H1 (cell line): ENCODE measurements around the gene MRPS6. TPM values are rescaled to one million over a fixed set of nuclear protein-coding genes. Genes with fewer than 3 reads are reported as not detected.

ENCODE experiments used
- CTCF ChIA-PET: fragments of 300-600 bp; sonication (Branson Sonifier 250); formaldehyde crosslinking; loops from one replicate; lab custom pipeline; 2021; ENCODE audit not compliant: partially characterized antibody; lab: Charles Lee
- POLR2A ChIA-PET: fragments of 300-600 bp; sonication (Branson Sonifier 250); formaldehyde crosslinking; loops from one replicate; lab custom pipeline; 2021; ENCODE audit warnings: inconsistent platforms; ENCODE audit not compliant: partially characterized antibody; lab: Charles Lee
- DNase-seq, 2 experiments: peaks; one replicate each; pipeline versions ENCODE4 v3.0.0 to v3.0.0-alpha.2; 2010 to 2022; ENCODE audit warnings: low spot score in 2 of 2, low read depth in 1 of 2, mixed read lengths in 1 of 2
- FAIRE-seq: peaks from 2 replicates; lab custom pipeline; 2011; peaks lifted over from hg19 to GRCh38; lab: Jason Lieb, UNC
- H2AFZ ChIP-seq: 2 replicates; pipeline ENCODE4 v1.8.1; 2012; ENCODE audit warnings: low read length, inconsistent platforms
- H2AK5ac ChIP-seq: 2 replicates; pipeline ENCODE4 v1.6.1; 2013; ENCODE audit warnings: low read depth, low read length
- H2BK120ac ChIP-seq: replicated peaks from 2 replicates; pipeline ENCODE3; 2013; ENCODE audit warnings: low read depth, low read length, inconsistent platforms
- H2BK12ac ChIP-seq: 2 replicates; pipeline ENCODE4 v1.6.1; 2013; ENCODE audit warnings: low read depth, low read length
- H2BK15ac ChIP-seq: 2 replicates; pipeline ENCODE4 v1.6.1; 2013; ENCODE audit warnings: low read length
- H2BK20ac ChIP-seq: 2 replicates; pipeline ENCODE4 v1.6.1; 2013; ENCODE audit warnings: low read length
- H2BK5ac ChIP-seq: 2 replicates; pipeline ENCODE4 v1.6.1; 2013; ENCODE audit warnings: low read depth, low read length
- H3K14ac ChIP-seq: 2 replicates; pipeline ENCODE4 v1.6.1; 2013; ENCODE audit warnings: inconsistent platforms; ENCODE audit not compliant: insufficient read length
- H3K18ac ChIP-seq: 2 replicates; pipeline ENCODE4 v1.6.1; 2013; ENCODE audit warnings: low read length; ENCODE audit errors: extremely low read depth
- H3K23ac ChIP-seq: 2 replicates; pipeline ENCODE4 v1.6.1; 2013; ENCODE audit warnings: inconsistent platforms; ENCODE audit not compliant: insufficient read length
- H3K23me2 ChIP-seq: 2 replicates; pipeline ENCODE4 v1.6.1; 2013; ENCODE audit warnings: low read depth, low read length
- H3K27ac ChIP-seq: 2 replicates; pipeline ENCODE4 v1.6.1; 2011; ENCODE audit warnings: low read depth, low read length, inconsistent platforms
- H3K27me3 ChIP-seq, 4 experiments: replicated peaks in 1 of 4; 1 replicate in 1 of 4; 2 replicates in 3 of 4; pipeline versions ENCODE4 v1.6.1 to v1.8.1; 2011 to 2013; ENCODE audit warnings: low read length in 3 of 4, mild to moderate bottlenecking in 3 of 4, inconsistent platforms in 2 of 4, mixed read lengths in 2 of 4, moderate library complexity in 1 of 4; ENCODE audit not compliant: control insufficient read depth in 3 of 4, insufficient read depth in 3 of 4; ENCODE audit errors: extremely low read depth in 1 of 4
- H3K36me3 ChIP-seq, 4 experiments: 2 replicates each; pipeline versions ENCODE4 v1.6.1 to v1.8.1; 2011 to 2013; ENCODE audit warnings: mild to moderate bottlenecking in 4 of 4, low read length in 3 of 4, moderate library complexity in 2 of 4, control low read depth in 1 of 4, inconsistent platforms in 1 of 4; ENCODE audit not compliant: insufficient read depth in 4 of 4, control insufficient read depth in 2 of 4
- H3K4ac ChIP-seq: replicated peaks from 2 replicates; pipeline ENCODE3; 2013; ENCODE audit warnings: low read length, low read depth, mixed read lengths, inconsistent platforms; ENCODE audit not compliant: insufficient read length
- H3K4me1 ChIP-seq, 4 experiments: replicated peaks in 1 of 4; 1 replicate in 1 of 4; 2 replicates in 3 of 4; pipeline versions ENCODE4 v1.6.1 to v1.8.1; 2011 to 2013; ENCODE audit warnings: low read length in 3 of 4, inconsistent platforms in 2 of 4, mixed read lengths in 1 of 4; ENCODE audit not compliant: insufficient read depth in 4 of 4, control insufficient read depth in 3 of 4
- H3K4me2 ChIP-seq, 2 experiments: 2 replicates each; pipeline versions ENCODE4 v1.6.1 to v1.8.1; 2011 to 2013; ENCODE audit warnings: low read depth in 2 of 2, low read length in 2 of 2, control low read depth in 1 of 2, inconsistent platforms in 1 of 2, mild to moderate bottlenecking in 1 of 2; ENCODE audit not compliant: insufficient read depth in 1 of 2
- H3K4me3 ChIP-seq, 4 experiments: fragments of 200-600, 300-600 bp in 1 of 4; sonication (generic), shearing (Covaris generic), sonication (Bioruptor Twin) in 1 of 4; 2 replicates each; pipeline versions ENCODE4 v1.5.1 to v1.8.1; 2011 to 2016; ENCODE audit warnings: low read length in 4 of 4, low read depth in 3 of 4, control low read depth in 2 of 4, inconsistent platforms in 2 of 4, mild to moderate bottlenecking in 2 of 4, mixed read lengths in 1 of 4, moderate library complexity in 1 of 4; ENCODE audit not compliant: insufficient read depth in 2 of 4; ENCODE audit errors: extremely low read depth in 1 of 4
- H3K56ac ChIP-seq: replicated peaks from 2 replicates; pipeline ENCODE3; 2013; ENCODE audit warnings: low read depth, mild to moderate bottlenecking, mixed read lengths, low read length, inconsistent platforms; ENCODE audit not compliant: insufficient read length
- H3K79me1 ChIP-seq: 2 replicates; pipeline ENCODE4 v1.6.1; 2013; ENCODE audit warnings: low read depth, low read length, control low read depth
- H3K79me2 ChIP-seq, 2 experiments: 2 replicates each; pipeline versions ENCODE4 v1.6.1 to v1.8.1; 2012 to 2013; ENCODE audit warnings: low read length in 2 of 2, mild to moderate bottlenecking in 2 of 2, inconsistent platforms in 1 of 2; ENCODE audit not compliant: insufficient read depth in 2 of 2, control insufficient read depth in 1 of 2
- H3K9ac ChIP-seq, 4 experiments: replicated peaks in 1 of 4; 1 replicate in 1 of 4; 2 replicates in 3 of 4; pipeline versions ENCODE4 v1.6.1 to v1.8.1; 2011 to 2013; ENCODE audit warnings: low read depth in 3 of 4, low read length in 3 of 4, control low read depth in 2 of 4, mild to moderate bottlenecking in 2 of 4, moderate library complexity in 2 of 4, inconsistent platforms in 1 of 4; ENCODE audit errors: extremely low read depth in 1 of 4
- H3K9me3 ChIP-seq, 2 experiments: 2 replicates each; pipeline versions ENCODE4 v1.6.1 to v1.8.1; 2012 to 2013; ENCODE audit warnings: mild to moderate bottlenecking in 2 of 2, moderate library complexity in 2 of 2, control low read depth in 1 of 2, inconsistent platforms in 1 of 2, low read depth in 1 of 2, low read length in 1 of 2, mixed read lengths in 1 of 2; ENCODE audit not compliant: insufficient read depth in 2 of 2
- H4K20me1 ChIP-seq, 2 experiments: replicated peaks in 1 of 2; 2 replicates each; pipeline versions ENCODE3 to v1.8.1; 2011 to 2013; ENCODE audit warnings: inconsistent platforms in 2 of 2, low read length in 2 of 2, mild to moderate bottlenecking in 1 of 2; ENCODE audit not compliant: insufficient read depth in 2 of 2, control insufficient read depth in 1 of 2
- H4K5ac ChIP-seq: 2 replicates; pipeline ENCODE4 v1.6.1; 2013; ENCODE audit warnings: low read length, low read depth, mixed read lengths, inconsistent platforms; ENCODE audit not compliant: insufficient read length
- H4K8ac ChIP-seq: 2 replicates; pipeline ENCODE4 v1.8.0; 2013; ENCODE audit warnings: mild to moderate bottlenecking, moderate library complexity, low read length, inconsistent platforms; ENCODE audit not compliant: insufficient read depth; ENCODE audit errors: extremely low read depth
- H4K91ac ChIP-seq: replicated peaks from 2 replicates; pipeline ENCODE3; 2013; ENCODE audit warnings: low read length, mixed read lengths, inconsistent platforms; ENCODE audit not compliant: insufficient read length
- BCL11A ChIP-seq, 2 experiments: IDR thresholded peaks; one replicate each; pipeline ENCODE4 v1.6.1; 2011; ENCODE audit warnings: low read depth in 2 of 2, low read length in 2 of 2, mild to moderate bottlenecking in 2 of 2
- CHD2 ChIP-seq: IDR thresholded peaks from 2 replicates; pipeline ENCODE4 v1.6.1; 2012; ENCODE audit warnings: low read length, improper control_type of control experiment
- HDAC2 ChIP-seq, 2 experiments: fragments of 300-600 bp in 1 of 2; sonication (generic) in 1 of 2; IDR thresholded peaks; 2 replicates each; pipeline ENCODE4 v1.6.1; 2011 to 2012; ENCODE audit warnings: low read depth in 2 of 2, low read length in 2 of 2, mild to moderate bottlenecking in 2 of 2, moderate library complexity in 2 of 2, borderline replicate concordance in 1 of 2, inconsistent platforms in 1 of 2
- JUND ChIP-seq: IDR thresholded peaks from 2 replicates; pipeline ENCODE4 v1.6.1; 2011; ENCODE audit warnings: mild to moderate bottlenecking, improper control_type of control experiment, low read length
- KDM5A ChIP-seq: fragments of 200-600 bp; IDR thresholded peaks from 2 replicates; pipeline ENCODE4 v1.7.1; 2012; ENCODE audit warnings: mild to moderate bottlenecking, low read length, inconsistent platforms, mixed read lengths
- MAFK ChIP-seq: IDR thresholded peaks from 2 replicates; pipeline ENCODE4 v1.6.1; 2012; ENCODE audit warnings: low read depth, mild to moderate bottlenecking, improper control_type of control experiment, low read length
- RAD21 ChIP-seq, 2 experiments: IDR thresholded peaks in 1 of 2; conservative IDR thresholded peaks in 1 of 2; 2 replicates each; pipeline ENCODE4 v1.6.1; 2011; ENCODE audit warnings: low read depth in 2 of 2, low read length in 2 of 2, improper control_type of control experiment in 1 of 2, inconsistent platforms in 1 of 2, mild to moderate bottlenecking in 1 of 2, moderate library complexity in 1 of 2
- RXRA ChIP-seq: IDR thresholded peaks from 2 replicates; pipeline ENCODE4 v1.6.1; 2011; ENCODE audit warnings: low read depth, mild to moderate bottlenecking, low read length, moderate library complexity; ENCODE audit not compliant: insufficient read depth
- SIRT6 ChIP-seq: IDR thresholded peaks from one replicate; pipeline ENCODE4 v1.7.1; 2012; ENCODE audit warnings: low read length, inconsistent platforms
- SIX5 ChIP-seq: IDR thresholded peaks from 2 replicates; pipeline ENCODE4 v1.6.1; 2011; ENCODE audit warnings: mild to moderate bottlenecking, low read depth, low read length
- TBP ChIP-seq: IDR thresholded peaks from 2 replicates; pipeline ENCODE4 v1.6.1; 2011; ENCODE audit warnings: low read depth, low read length, improper control_type of control experiment
- WGBS, 2 experiments: shearing (Covaris generic) in 1 of 2; methylation state at CpG; one replicate each; pipeline versions ENCODE4 v1.1.6 to v1.1.7; 2013 to 2015; ENCODE audit warnings: low lambda C conversion rate in 2 of 2, mixed read lengths in 2 of 2, inconsistent platforms in 1 of 2, low coverage in 1 of 2, missing lambda C conversion rate in 1 of 2; ENCODE audit not compliant: insufficient replicate concordance in 2 of 2, insufficient coverage in 1 of 2, insufficient read length in 1 of 2; ENCODE audit errors: extremely low coverage in 1 of 2, missing lambda C conversion rate in 1 of 2; 5-methylcytosine and 5-hydroxymethylcytosine counted together
- polyA plus RNA-seq, 7 experiments: library from polyadenylated mRNA; depleted of rRNA in 3 of 7; stranded (reverse) in 5 of 7; unstranded in 2 of 7; fragments of >200 nt in 5 of 7; fragments of 200-250 nt in 2 of 7; gene quantifications; 1 replicate in 5 of 7; 2 replicates in 1 of 7; 4 replicates in 1 of 7; pipeline versions ENCODE4 v1.2.1 to v1.2.3, GENCODE V29; 2011 to 2013; ENCODE audit warnings: missing spikeins in 2 of 7, mixed read lengths in 2 of 7
- total RNA-seq: library from RNA; stranded (reverse); fragmentation: NEBNext Ultra II Directional; extraction: Animal tissue kit (Norgen Biotek cat#: 25700); gene quantifications from 2 replicates; pipeline ENCODE4 v1.2.1, GENCODE V29; 2021
- TF ChIP-seq, protein P1 (sequence below): IDR thresholded peaks from 2 replicates; pipeline ENCODE4 v1.6.1; 2012; ENCODE audit warnings: inconsistent platforms

Gene MRPS6
- total and polyA plus RNA-seq, 2 of the 8 experiments (the other 6 are each of a cell fraction or from before 2014, with no cell fraction given), result 62.7 to 156 TPM

DNA sequence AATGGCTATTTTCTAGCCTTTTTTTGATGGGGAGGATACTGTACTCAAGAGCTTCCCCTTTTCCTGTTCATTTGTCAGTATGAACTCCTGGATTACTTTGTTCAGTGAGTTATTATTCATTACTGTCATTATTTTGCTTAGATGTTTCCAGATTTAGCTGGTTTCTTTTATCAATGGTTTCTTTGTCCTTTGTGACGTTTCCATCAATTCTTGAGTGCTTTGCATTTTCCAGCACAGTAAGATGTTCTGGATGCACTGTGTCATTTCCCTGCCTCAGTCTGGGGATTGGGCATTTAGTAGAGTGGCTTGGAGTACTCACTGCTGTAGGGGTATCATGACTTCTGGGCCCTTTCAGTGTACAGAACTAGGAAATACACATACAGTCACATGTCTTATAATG is 34.2 kb downstream of the MRPS6 start:
- Histone ChIP-seq H4K91ac (no peak overlapping the region), H3K27ac (no peak overlapping the region), H3K23me2 (no peaks in the 10 kb centered on the region), H2BK12ac (no peak overlapping the region), H3K36me3 (no peaks in the 10 kb centered on the region; a peak in 2 of 8 replicates), H2BK5ac (no peak overlapping the region), H2BK120ac (no peak overlapping the region), H4K20me1 (peaks cover 4 to 5% of the 10 kb centered on the region in 2 experiments), H3K56ac (no peak overlapping the region), H3K27me3 (no peaks in the 10 kb centered on the region), H2AK5ac (no peak overlapping the region), H2BK20ac (no peak overlapping the region), H3K14ac (no peak overlapping the region), H2AFZ (no peak overlapping the region), H3K79me2 (peaks cover 0 to 97% of the 10 kb centered on the region in 2 experiments; a peak in 3 of 4 replicates), H3K4me3 (no peak overlapping the region), H4K5ac (no peak overlapping the region), H3K79me1 (peaks cover 7% of the 10 kb centered on the region), H3K18ac (no peak overlapping the region), H3K4ac (no peak overlapping the region), H2BK15ac (no peak overlapping the region), H3K23ac (no peak overlapping the region), H3K4me1 (peaks cover 0 to 7% (median under 1%) of the 10 kb centered on the region in 4 experiments; a peak in 2 of 7 replicates), H3K9ac (no peak overlapping the region), H3K9me3 (no peaks in the 10 kb centered on the region), H3K4me2 (no peak overlapping the region), H4K8ac (no peak overlapping the region)
- WGBS, 2 experiments, result 80% methylated on average over 1 of the region's 1 CpG; no CpG with 5 or more reads in 1 of the 2 experiments
- ChIA-PET POLR2A (interaction anchor here (1.9 kb wide), 1 partner anchor 9 kb away, joined by 5 read pairs; no protein-coding TSS in a partner anchor), CTCF (interaction anchor here (0.7 to 12.2 kb wide), 7 partner anchors 8 to 240 kb away, joined by 3 to 103 read pairs (median 5); no protein-coding TSS in a partner anchor)
- DNase-seq (no peak), FAIRE-seq (no peak)
- TF ChIP-seq SIRT6 (no peak), RAD21 (IDR thresholded peaks at IDR 0.05 in 1 of 2, conservative IDR thresholded peaks at IDR 0.05 in 1 of 2; ENCODE audit: low read depth in 2 of 2, low read length in 2 of 2) (no peak), BCL11A (IDR thresholded peaks at IDR 0.05; ENCODE audit: low read depth in 2 of 2, low read length in 2 of 2) (no peak), KDM5A (no peak), MAFK (no peak), CHD2 (no peak), JUND (no peak), RXRA (no peak), TBP (no peak), HDAC2 (IDR thresholded peaks at IDR 0.05; ENCODE audit: borderline replicate concordance in 1 of 2, low read depth in 2 of 2, low read length in 2 of 2) (no peak), SIX5 (no peak)
- TF ChIP-seq, protein P1, sequence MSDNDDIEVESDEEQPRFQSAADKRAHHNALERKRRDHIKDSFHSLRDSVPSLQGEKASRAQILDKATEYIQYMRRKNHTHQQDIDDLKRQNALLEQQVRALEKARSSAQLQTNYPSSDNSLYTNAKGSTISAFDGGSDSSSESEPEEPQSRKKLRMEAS, result no peak
